AG04449 (cell line): ENCODE results near the gene RUVBL2.

Experiments used
- CTCF ChIA-PET: fragments of 350-600 bp; formaldehyde crosslinking; extraction: SDS; loops from one replicate; lab custom pipeline; 2021; ENCODE audit warnings: antibody characterized with exemption; lab: Yijun Ruan, JAX
- POLR2A ChIA-PET: fragments of 400-600, 350-600 bp; formaldehyde crosslinking; extraction: SDS; loops from one replicate; lab custom pipeline; 2020; ENCODE audit warnings: antibody characterized with exemption, inconsistent platforms; lab: Yijun Ruan, JAX
- DNase-seq: peaks from one replicate; pipeline ENCODE4 v3.0.0-alpha.2; 2010; ENCODE audit warnings: low read depth, low spot score
- H3K4me3 ChIP-seq: 2 replicates; pipeline ENCODE4 v1.5.1; 2011; ENCODE audit warnings: low read depth, mild to moderate bottlenecking, control low read depth, low read length
- TF ChIP-seq, protein P1 (sequence below): IDR thresholded peaks from one replicate; pipeline ENCODE4 v1.5.1; 2011; ENCODE audit warnings: mild to moderate bottlenecking, moderate library complexity, low read length, control low read depth, inconsistent platforms; ENCODE audit not compliant: insufficient read depth; ENCODE audit errors: missing control alignments

The RUVBL2 gene

DNA sequence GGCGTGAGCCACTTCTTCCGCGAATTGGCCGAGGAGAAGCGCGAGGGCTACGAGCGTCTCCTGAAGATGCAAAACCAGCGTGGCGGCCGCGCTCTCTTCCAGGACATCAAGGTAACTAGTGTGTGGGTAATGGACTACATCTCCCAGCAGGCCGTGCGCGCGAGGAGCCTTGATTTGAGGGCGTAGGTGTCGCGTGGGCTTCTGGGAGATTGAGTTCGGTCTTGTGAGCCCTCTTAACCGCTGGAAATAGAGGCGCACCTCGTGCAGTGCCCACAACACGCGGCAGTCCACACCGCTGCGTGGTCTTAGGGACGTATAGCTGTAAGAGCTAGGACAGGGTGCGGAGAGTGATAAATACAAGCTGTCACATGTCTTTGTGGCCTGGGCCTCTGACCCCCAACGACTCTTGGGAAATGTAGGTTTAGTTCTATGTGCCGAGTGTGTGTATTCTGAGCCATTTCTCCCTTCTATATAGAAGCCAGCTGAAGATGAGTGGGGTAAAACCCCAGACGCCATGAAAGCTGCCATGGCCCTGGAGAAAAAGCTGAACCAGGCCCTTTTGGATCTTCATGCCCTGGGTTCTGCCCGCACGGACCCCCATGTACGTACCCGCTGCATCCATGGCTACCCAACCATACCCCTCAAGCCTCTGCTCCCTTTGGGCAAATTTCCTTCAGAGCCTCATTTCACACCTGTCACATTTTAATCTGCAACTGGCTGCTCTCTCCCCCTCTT, 27.7 kb upstream of the RUVBL2 start:
- no peak for DNase-seq
- TF ChIP-seq, protein P1, sequence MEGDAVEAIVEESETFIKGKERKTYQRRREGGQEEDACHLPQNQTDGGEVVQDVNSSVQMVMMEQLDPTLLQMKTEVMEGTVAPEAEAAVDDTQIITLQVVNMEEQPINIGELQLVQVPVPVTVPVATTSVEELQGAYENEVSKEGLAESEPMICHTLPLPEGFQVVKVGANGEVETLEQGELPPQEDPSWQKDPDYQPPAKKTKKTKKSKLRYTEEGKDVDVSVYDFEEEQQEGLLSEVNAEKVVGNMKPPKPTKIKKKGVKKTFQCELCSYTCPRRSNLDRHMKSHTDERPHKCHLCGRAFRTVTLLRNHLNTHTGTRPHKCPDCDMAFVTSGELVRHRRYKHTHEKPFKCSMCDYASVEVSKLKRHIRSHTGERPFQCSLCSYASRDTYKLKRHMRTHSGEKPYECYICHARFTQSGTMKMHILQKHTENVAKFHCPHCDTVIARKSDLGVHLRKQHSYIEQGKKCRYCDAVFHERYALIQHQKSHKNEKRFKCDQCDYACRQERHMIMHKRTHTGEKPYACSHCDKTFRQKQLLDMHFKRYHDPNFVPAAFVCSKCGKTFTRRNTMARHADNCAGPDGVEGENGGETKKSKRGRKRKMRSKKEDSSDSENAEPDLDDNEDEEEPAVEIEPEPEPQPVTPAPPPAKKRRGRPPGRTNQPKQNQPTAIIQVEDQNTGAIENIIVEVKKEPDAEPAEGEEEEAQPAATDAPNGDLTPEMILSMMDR: no peak
- ChIA-PET CTCF (interaction anchor here (1.1 to 8.9 kb wide), 6 partner anchors 11 to 177 kb away, joined by 4 to 141 read pairs (median 9); no protein-coding TSS in a partner anchor), POLR2A (interaction anchor here (0.6 to 7.5 kb wide), 16 partner anchors 10 to 332 kb away, joined by 3 to 119 read pairs (median 6); partner anchors contain the start of genes BAX, HSD17B14, NUCB1 and PPP1R15A)
- H3K4me3 ChIP-seq: peak overlapping the region; percentile 99

DNA sequence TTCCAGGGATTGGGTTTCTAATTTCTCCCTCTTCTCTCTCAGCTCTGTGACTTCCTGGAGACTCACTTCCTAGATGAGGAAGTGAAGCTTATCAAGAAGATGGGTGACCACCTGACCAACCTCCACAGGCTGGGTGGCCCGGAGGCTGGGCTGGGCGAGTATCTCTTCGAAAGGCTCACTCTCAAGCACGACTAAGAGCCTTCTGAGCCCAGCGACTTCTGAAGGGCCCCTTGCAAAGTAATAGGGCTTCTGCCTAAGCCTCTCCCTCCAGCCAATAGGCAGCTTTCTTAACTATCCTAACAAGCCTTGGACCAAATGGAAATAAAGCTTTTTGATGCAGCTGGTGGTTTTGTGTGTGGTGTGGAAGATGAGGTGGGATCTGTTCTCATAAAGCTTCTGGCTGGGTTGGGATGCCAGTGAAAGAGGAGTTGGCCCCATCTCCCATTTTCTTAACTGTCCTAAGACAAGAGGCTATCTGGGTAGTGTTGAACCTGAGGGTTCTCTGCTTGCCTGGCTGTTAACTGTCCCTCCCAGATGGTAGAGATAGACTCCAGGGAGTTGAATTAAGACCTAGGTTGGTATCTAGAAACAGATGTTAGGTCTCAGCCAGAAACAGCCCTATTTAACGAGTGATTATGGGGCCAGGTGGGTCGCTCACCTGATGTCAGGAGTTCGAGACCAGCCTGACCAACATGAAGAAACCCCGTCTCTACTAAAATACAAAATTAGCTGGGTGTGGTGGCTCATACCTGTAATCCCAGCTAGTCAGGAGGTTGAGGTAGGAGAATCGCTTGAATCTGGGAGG, 26.9 kb upstream of the RUVBL2 start:
- ChIA-PET CTCF (interaction anchor here (1.1 to 8.9 kb wide), 7 partner anchors 10 to 178 kb away, joined by 4 to 141 read pairs (median 8); no protein-coding TSS in a partner anchor), POLR2A (interaction anchor here (0.8 to 7.5 kb wide), 18 partner anchors 10 to 333 kb away, joined by 3 to 119 read pairs (median 6); partner anchors contain the start of genes BAX, GYS1, HSD17B14 and NUCB1)
- no peak for DNase-seq
- TF ChIP-seq, protein P1: no peak
- H3K4me3 ChIP-seq: peak overlapping the region; percentile 99

DNA sequence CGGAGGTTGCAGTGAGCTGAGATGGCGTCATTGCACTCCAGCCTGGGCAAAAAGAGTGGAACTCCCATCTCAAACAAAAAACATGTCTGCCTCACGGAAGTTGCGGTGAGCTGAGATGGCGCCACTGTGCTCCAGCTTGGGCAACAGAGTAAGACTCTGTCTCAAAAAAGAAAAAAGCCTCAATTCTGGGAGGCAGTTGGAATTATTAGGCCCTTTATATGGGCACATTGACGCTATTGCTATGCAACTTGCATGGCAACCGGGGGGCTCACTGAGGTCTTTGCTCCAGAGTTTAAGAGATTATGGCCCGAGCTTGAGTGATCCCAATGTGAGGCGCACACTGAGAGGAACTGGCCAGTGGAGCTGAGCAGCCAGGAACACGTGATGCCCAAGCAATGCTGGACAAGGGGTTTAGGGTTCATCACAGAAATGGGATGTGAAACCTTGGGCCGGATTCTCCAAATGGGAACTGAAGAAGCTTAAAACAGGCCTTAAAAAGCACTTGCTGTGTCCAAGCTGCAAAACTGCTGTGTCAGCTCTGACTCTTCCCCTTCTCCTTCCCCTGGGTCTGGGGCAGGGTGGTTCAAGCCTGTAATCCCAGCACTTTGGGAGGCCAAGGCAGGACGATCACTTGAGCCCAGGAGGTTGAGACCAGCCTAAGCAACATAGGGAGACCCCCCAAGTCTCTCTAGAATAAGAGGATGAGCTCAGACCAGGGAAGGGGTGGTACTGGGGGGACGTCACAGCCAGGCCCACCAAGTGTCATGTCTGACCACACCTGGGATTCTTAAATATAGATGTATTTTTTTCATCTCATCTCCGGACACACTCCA, 26.1 kb upstream of the RUVBL2 start:
- peak overlapping the region; percentile 99 for H3K4me3 ChIP-seq
- ChIA-PET POLR2A (interaction anchor here (0.6 to 7.5 kb wide), 15 partner anchors 9 to 179 kb away, joined by 3 to 119 read pairs (median 6); partner anchors contain the start of genes BAX, GYS1, HSD17B14 and NUCB1), CTCF (interaction anchor here (0.6 to 8.9 kb wide), 7 partner anchors 9 to 179 kb away, joined by 3 to 141 read pairs (median 8); no protein-coding TSS in a partner anchor)
- TF ChIP-seq, protein P1: no peak
- no peak for DNase-seq

DNA sequence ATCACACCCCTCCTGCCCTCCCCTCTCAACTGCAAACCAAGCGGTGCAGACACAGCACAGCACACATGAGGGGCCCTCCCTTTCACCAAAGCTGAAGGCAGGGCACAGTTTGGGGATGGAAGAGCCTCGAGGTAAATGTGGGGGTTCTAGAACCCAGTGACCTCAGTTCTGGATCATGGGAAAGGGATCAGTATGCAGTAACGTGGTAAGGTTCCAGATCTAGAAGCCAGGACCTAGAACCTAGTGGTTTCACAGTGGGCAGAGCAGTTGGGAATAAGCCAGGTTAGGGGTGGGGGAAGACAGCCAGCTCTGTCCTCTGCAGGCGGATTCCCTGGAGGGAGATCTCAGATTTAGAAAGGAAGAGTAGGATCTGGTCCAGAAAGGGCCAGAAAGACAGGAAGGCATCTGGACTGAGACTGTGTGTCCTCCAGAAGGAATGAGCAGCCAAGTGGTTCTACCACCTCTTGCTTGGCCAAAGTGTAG, 25.5 kb upstream of the RUVBL2 start:
- POLR2A ChIA-PET: interaction anchor here (0.6 to 7.5 kb wide), 10 partner anchors 8 to 180 kb away, joined by 3 to 119 read pairs (median 8); partner anchors contain the start of genes BAX, GYS1, NUCB1 and PPP1R15A
- CTCF ChIA-PET: interaction anchor here (0.6 to 8.9 kb wide), 5 partner anchors 11 to 180 kb away, joined by 3 to 141 read pairs (median 8); no protein-coding TSS in a partner anchor
- H3K4me3 ChIP-seq: no peak overlapping the region
- DNase-seq: no peak
- TF ChIP-seq, protein P1: no peak

DNA sequence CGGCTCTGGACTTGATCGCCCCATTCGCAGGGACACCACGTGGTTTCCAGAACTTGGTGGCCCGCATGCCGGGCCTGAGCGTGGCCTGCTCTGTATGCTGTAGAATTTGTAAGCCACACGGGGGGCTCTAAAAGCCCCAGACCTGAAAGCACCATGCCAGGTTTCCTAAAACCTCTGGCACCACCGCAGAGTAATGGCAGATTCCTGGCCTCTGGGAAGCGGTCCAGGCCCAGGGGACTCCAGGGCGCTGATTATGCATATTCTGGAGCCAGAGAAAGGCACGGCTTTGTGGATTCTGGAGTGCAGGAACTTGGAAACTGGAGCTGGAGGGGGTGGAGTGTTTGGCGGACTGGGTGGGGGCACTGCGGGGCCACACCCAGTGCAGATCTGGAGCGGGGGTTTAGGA, 24.9 kb upstream of the RUVBL2 start:
- no peak overlapping the region for H3K4me3 ChIP-seq
- TF ChIP-seq, protein P1: no peak
- CTCF ChIA-PET: interaction anchor here (2.7 to 8.9 kb wide), 3 partner anchors 24 to 180 kb away, joined by 35 to 141 read pairs (median 61); partner anchors contain the start of genes GYS1 and RUVBL2
- no peak for DNase-seq
- POLR2A ChIA-PET: interaction anchor here (1.8 to 7.5 kb wide), 2 partner anchors 10 to 93 kb away, joined by 7 to 119 read pairs; partner anchors contain the start of gene PPP1R15A
